Natural killer cell (primary cell): Measurements from ENCODE around the gene COA3. TPM values are rescaled to one million over a fixed set of nuclear protein-coding genes. Genes with fewer than 3 reads are reported as not detected.

Source experiments
- ATAC-seq, 3 donors: fragments of 150-1000 bp in 2 of 3; fragments of 200-7000 bp in 1 of 3; cut with Tn5 transposase; 1 replicate in 1 of 3; 2 replicates in 2 of 3; pipeline ENCODE4 v1.10.0; 2021; ENCODE audit warnings: mild to moderate bottlenecking in 2 of 3, moderate library complexity in 2 of 3
- DNase-seq, 2 donors: peaks; one replicate each; pipeline versions ENCODE4 v3.0.0 to v3.0.0-alpha.2; 2013 to 2021; ENCODE audit warnings: mixed read lengths in 1 of 2
- H3K27ac ChIP-seq: one replicate; pipeline ENCODE4 v1.5.1; 2013; ENCODE audit warnings: mild to moderate bottlenecking, low read length
- H3K27me3 ChIP-seq: one replicate; pipeline ENCODE4 v1.6.1; 2013; ENCODE audit warnings: low read length; ENCODE audit not compliant: control insufficient read depth, insufficient read depth
- H3K36me3 ChIP-seq: one replicate; pipeline ENCODE4 v1.6.1; 2013; ENCODE audit warnings: low read length; ENCODE audit not compliant: control insufficient read depth, insufficient read depth
- H3K4me1 ChIP-seq: one replicate; pipeline ENCODE4 v1.6.1; 2013; ENCODE audit warnings: low read length; ENCODE audit not compliant: control insufficient read depth, insufficient read depth
- H3K4me3 ChIP-seq: one replicate; pipeline ENCODE4 v1.5.1; 2013; ENCODE audit warnings: low read length
- H3K9me3 ChIP-seq: one replicate; pipeline ENCODE4 v1.6.1; 2013; ENCODE audit warnings: low read length; ENCODE audit not compliant: control insufficient read depth, insufficient read depth
- H3K27ac Mint-ChIP-seq, 2 donors: one replicate each; pipeline ENCODE4 v1.8.0; 2022; ENCODE audit warnings: mild to moderate bottlenecking in 2 of 2, mixed read lengths in 2 of 2, moderate library complexity in 1 of 2
- H3K27me3 Mint-ChIP-seq, 2 donors: one replicate each; pipeline ENCODE4 v1.8.0; 2022; ENCODE audit warnings: low read depth in 2 of 2, mixed read lengths in 2 of 2
- H3K36me3 Mint-ChIP-seq: one replicate; pipeline ENCODE4 v1.8.0; 2022; ENCODE audit warnings: mixed read lengths
- H3K4me1 Mint-ChIP-seq, 2 donors: one replicate each; pipeline ENCODE4 v1.8.0; 2022; ENCODE audit warnings: mixed read lengths in 2 of 2
- H3K4me3 Mint-ChIP-seq: one replicate; pipeline ENCODE4 v1.8.0; 2022; ENCODE audit warnings: mild to moderate bottlenecking, moderate library complexity, mixed read lengths
- H3K9me3 Mint-ChIP-seq, 2 donors: one replicate each; pipeline ENCODE4 v1.8.0; 2022; ENCODE audit warnings: mixed read lengths in 2 of 2
- WGBS: methylation state at CpG from one replicate; pipeline ENCODE4 v1.1.7; 2013; ENCODE audit warnings: missing lambda C conversion rate; ENCODE audit not compliant: insufficient coverage; 5-methylcytosine and 5-hydroxymethylcytosine counted together
- intact Hi-C: fragments of 100-400 bp; cut with micrococcal nuclease; formaldehyde crosslinking; loops from one replicate; pipeline ENCODE4 v1.14.2; 2022
- total RNA-seq, 4 donors: library from RNA; stranded (reverse); fragments of 120-200 nt in 1 of 4; gene quantifications; one replicate each; pipeline versions ENCODE4 v1.2.3 to v1.2.4, GENCODE V29; 2013 to 2022
- TF ChIP-seq, protein P1 (sequence below): fragments of 200-600 bp; IDR thresholded peaks from one replicate; pipeline ENCODE4 v1.8.0; 2022; ENCODE audit warnings: antibody characterized with exemption

COA3 gene
- total RNA-seq, 3 donors from 2014 or later (not counting 1 experiment from before 2014, with no cell fraction given), result 12.9 to 19.3 (median 13.1) TPM

DNA sequence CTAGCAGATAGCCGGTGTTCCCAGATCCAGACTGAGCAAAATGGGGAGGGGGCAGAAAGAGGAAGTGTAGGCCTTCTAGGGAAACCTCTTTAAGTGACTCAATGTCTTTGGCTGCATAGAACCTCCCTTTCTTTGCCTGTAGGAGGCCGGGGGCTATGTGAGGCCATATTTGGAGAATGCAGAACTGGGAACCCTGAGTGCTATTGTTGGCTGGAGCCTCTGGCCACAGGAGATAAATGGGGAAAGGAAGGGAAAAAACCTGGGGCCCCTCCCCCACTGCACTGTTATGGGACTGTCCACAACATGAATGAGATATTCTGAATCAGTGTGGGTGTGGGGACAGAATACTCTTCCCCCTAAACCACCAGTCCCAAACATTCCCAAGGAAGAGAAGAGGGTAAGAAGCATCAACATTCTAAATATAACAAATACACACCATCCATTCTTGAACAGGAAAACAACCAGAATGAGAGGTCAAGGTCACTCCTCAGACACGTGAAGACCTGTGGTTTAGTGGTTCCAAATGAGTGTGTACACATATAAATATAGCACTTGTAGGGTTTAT is 22.9 kb downstream of the COA3 start:
- Histone ChIP-seq H3K4me3 (no peak overlapping the region), H3K9me3 (no peaks in the 10 kb centered on the region), H3K27ac (no peak overlapping the region), H3K4me1 (peaks cover 17% of the 10 kb centered on the region), H3K36me3 (peaks cover 31% of the 10 kb centered on the region), H3K27me3 (no peaks in the 10 kb centered on the region)
- Mint-ChIP-seq H3K9me3 (no peaks in the 10 kb centered on the region), H3K36me3 (no peaks in the 10 kb centered on the region), H3K27ac (no peak overlapping the region), H3K27me3 (peaks cover 0 to 6% of the 10 kb centered on the region in 2 donors), H3K4me1 (peaks cover 26 to 34% of the 10 kb centered on the region in 2 donors), H3K4me3 (no peak overlapping the region)
- ATAC-seq (no peak), DNase-seq (no peak)
- 87% methylated on average over 2 of the region's 3 CpGs for WGBS
- intact Hi-C loops, result no loop called here
- TF ChIP-seq, protein P1, sequence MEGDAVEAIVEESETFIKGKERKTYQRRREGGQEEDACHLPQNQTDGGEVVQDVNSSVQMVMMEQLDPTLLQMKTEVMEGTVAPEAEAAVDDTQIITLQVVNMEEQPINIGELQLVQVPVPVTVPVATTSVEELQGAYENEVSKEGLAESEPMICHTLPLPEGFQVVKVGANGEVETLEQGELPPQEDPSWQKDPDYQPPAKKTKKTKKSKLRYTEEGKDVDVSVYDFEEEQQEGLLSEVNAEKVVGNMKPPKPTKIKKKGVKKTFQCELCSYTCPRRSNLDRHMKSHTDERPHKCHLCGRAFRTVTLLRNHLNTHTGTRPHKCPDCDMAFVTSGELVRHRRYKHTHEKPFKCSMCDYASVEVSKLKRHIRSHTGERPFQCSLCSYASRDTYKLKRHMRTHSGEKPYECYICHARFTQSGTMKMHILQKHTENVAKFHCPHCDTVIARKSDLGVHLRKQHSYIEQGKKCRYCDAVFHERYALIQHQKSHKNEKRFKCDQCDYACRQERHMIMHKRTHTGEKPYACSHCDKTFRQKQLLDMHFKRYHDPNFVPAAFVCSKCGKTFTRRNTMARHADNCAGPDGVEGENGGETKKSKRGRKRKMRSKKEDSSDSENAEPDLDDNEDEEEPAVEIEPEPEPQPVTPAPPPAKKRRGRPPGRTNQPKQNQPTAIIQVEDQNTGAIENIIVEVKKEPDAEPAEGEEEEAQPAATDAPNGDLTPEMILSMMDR, result no peak

DNA sequence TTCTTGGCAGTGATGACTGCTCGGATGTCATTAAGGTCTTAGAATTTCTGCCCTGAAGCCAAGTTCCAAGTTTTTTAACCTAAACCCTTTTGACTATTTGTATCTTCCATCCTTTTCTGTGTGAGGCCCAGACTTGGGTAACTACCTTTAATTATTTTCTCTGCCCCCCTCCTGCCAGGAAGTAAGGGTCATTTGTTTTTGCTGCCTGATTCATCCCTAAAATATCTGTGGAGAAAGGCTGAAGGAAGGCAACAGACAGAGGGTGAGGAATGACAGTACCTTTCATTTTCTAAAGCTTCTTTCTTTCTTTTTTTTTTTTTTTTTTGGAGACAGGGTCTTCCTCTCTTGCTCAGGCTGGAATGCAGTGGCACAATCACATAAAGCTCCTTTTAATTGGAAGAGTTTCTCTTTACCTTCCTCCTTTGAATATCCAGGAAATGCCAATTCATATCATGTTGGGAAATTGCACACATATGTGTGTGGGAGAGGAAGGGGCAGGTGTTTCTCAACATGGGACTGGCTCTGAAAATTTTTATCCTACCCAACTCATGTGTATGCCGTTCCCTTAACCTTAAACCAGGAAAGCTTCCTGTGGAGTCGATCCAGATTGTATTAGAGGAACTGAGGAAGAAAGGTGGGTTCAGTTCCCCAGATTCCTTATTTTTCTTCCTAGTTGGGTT is 24.3 kb downstream of the COA3 start:
- no peak for DNase-seq
- intact Hi-C loops, result no loop called here
- TF ChIP-seq, protein P1, result no peak
- Histone ChIP-seq H3K4me1 (peaks cover 14% of the 10 kb centered on the region), H3K36me3 (peaks cover 28% of the 10 kb centered on the region), H3K9me3 (no peaks in the 10 kb centered on the region), H3K4me3 (peak overlapping the region; percentile 86), H3K27ac (peak overlapping the region; percentile 90), H3K27me3 (no peaks in the 10 kb centered on the region)
- Mint-ChIP-seq H3K27ac (peak overlapping the region; percentile 94 to 98), H3K27me3 (peaks cover 0 to 3% of the 10 kb centered on the region in 2 donors), H3K36me3 (no peaks in the 10 kb centered on the region), H3K9me3 (no peaks in the 10 kb centered on the region), H3K4me3 (peak overlapping the region; percentile 99), H3K4me1 (peaks cover 26 to 27% of the 10 kb centered on the region in 2 donors)
- no peak for ATAC-seq
- 79% methylated on average over 1 of the region's 3 CpGs for WGBS

DNA sequence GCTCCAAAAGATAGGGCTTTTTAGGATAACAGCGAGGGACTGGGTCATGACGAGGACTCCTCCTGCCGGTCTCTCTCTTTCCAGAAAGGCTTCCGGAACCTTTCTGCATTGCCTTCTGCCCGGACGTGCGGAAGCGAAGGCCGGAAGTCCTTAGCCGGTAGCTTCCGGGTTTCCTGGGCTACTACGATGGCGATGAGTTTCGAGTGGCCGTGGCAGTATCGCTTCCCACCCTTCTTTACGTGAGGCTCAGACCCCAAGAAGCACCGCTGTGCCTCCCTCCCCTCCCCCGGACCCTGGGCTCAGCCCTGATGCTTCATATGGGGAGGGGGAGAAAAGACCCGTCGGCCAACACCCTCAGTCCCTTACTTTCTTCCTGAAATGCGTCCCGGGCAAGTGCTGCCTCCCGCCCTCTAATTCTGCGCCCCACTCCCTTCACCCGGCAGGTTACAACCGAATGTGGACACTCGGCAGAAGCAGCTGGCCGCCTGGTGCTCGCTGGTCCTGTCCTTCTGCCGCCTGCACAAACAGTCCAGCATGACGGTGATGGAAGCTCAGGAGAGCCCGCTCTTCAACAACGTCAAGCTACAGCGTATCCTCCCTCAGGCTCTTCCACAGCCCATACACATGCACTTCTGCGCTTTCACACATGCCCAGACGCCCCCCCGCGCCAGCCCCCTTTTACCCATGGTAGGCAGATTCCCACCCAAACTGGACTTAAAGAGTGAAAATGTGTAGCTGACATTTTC is 25.0 kb downstream of the COA3 start, which contains the start of gene VPS25:
TSS of gene VPS25 (plus strand) at position 160 of the 746 bp plus-strand sequence. CDS start at position 187, 27 bp downstream.
- peaks cover 21% of the 10 kb centered on the region for H3K36me3 ChIP-seq
- Mint-ChIP-seq H3K36me3 (no peaks in the 10 kb centered on the region), H3K4me3 (peak within 1 kb of the TSS; percentile 99), H3K27ac (peak within 1 kb of the TSS; percentile 94 to 98), H3K4me1 (peaks cover 26 to 27% of the 10 kb centered on the region in 2 donors), H3K27me3 (peaks cover 0 to 8% of the 10 kb centered on the region in 2 donors), H3K9me3 (no peaks in the 10 kb centered on the region)
- H3K4me3 ChIP-seq, result peak within 1 kb of the TSS; percentile 86
- TF ChIP-seq, protein P1, result no peak
- peak within 1 kb of the TSS; percentile 90 for H3K27ac ChIP-seq
- DNase-seq (peak; percentile 72 to 90), ATAC-seq (peak; percentile 93 to 98 (median 96))
- no peaks in the 10 kb centered on the region for H3K9me3 ChIP-seq
- no peaks in the 10 kb centered on the region for H3K27me3 ChIP-seq
- peaks cover 14% of the 10 kb centered on the region for H3K4me1 ChIP-seq
- 6% methylated on average over 37 of the region's 39 CpGs for WGBS
- intact Hi-C loops, result loop anchor here (2.0 kb wide), 1 partner anchor 51 kb away; the partner anchor contains the start of gene BECN1
